Measurements from ENCODE around the gene SLC9A3. TPM values are rescaled to one million over a fixed set of nuclear protein-coding genes. Genes with fewer than 3 reads are reported as not detected.

SLC9A3 gene
- total RNA-seq, 1 experiment from 2014 or later = 1.9 TPM

DNA sequence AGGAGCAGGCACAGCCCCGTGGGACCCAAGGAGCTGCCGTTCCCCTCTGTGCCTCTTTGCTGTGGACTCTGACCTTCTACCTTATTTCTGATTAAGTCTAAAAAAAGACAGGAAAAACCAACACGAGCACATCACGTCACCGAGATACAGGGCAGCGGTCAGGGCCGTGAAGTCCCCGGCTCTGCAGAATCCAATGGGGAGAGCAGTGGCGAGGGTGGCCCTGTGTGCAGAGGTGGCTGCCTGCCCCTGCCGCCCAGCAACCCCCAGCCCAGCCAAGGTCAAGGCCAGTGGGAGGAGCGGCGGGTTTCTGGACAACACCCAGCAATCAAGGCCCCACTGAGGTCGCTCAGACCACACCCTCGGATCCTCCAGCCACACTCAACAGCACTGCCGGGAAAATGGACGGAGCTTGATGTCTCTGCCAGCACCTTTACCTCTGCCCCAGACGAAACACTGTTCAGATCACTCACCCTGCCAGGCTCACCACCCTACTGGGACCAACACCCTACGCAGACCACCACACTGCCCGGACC lies 32.7 kb upstream of the SLC9A3 start:
- BruUV-seq (replicated peaks) = no TSS peak

DNA sequence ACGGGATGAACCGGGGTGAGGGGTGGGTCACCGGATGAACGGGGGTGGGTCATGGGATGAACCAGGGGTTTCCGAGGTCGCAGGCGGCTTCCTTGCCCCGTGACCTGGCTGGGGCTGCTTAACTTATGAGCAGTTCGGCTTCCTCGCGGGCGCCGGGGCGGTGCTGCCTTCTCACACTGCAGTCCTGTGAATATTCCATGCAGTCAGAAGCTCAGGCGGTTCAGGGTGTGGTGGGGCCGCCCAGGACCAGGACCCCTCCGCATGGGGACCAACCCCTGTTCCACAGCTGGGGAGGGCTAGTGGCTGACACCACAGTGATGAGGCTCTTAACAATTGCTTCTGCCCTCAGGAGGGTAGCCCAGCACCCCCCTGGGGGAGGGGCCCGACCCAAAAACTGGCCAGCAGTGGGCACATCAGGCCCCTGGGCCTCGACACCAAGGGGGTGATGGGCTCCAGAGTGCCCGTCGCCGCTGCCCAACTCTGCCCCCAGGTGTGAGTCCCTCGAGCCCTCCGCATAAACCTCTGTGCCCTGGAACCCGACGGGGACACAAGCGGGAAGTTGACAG lies 30.9 kb upstream of the SLC9A3 start:
- Histone ChIP-seq H3K27ac (ENCODE audit: low read depth, low read length, poor library complexity, severe bottlenecking) (no peak overlapping the region), H3K4me1 (ENCODE audit: insufficient read depth, low read length, poor library complexity, severe bottlenecking) (no peaks in the 10 kb centered on the region), H3K9me3 (ENCODE audit: low read depth, low read length, poor library complexity, severe bottlenecking) (no peaks in the 10 kb centered on the region), H3K36me3 (ENCODE audit: insufficient read depth, low read length, poor library complexity, severe bottlenecking) (no peaks in the 10 kb centered on the region), H3K4me3 (ENCODE audit: low read depth, low read length, poor library complexity, severe bottlenecking) (no peak overlapping the region), H3K27me3 (replicated peaks; ENCODE audit: insufficient read depth, low read depth, low read length, poor library complexity) (peaks cover 24% of the 10 kb centered on the region)
- BruUV-seq (replicated peaks) = no TSS peak
- no peak for TF ChIP-seq EZH2 (IDR thresholded peaks at IDR 0.05; ENCODE audit: borderline replicate concordance, low read depth, low read length, poor library complexity, severe bottlenecking)
- TF ChIP-seq, protein P1, sequence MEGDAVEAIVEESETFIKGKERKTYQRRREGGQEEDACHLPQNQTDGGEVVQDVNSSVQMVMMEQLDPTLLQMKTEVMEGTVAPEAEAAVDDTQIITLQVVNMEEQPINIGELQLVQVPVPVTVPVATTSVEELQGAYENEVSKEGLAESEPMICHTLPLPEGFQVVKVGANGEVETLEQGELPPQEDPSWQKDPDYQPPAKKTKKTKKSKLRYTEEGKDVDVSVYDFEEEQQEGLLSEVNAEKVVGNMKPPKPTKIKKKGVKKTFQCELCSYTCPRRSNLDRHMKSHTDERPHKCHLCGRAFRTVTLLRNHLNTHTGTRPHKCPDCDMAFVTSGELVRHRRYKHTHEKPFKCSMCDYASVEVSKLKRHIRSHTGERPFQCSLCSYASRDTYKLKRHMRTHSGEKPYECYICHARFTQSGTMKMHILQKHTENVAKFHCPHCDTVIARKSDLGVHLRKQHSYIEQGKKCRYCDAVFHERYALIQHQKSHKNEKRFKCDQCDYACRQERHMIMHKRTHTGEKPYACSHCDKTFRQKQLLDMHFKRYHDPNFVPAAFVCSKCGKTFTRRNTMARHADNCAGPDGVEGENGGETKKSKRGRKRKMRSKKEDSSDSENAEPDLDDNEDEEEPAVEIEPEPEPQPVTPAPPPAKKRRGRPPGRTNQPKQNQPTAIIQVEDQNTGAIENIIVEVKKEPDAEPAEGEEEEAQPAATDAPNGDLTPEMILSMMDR (conservative IDR thresholded peaks at IDR 0.05; ENCODE audit: low read depth, low read length) = no peak
- no peak for DNase-seq (ENCODE audit: low spot score)
- ChIA-PET POLR2A (ENCODE audit: low non-redundant PET) (no interaction called here), CTCF (no interaction called here)
- intact Hi-C loops (cut with micrococcal nuclease; ENCODE audit: unreplicated experiment) = no loop called here

More for the DNA sequence above, 32.7 kb upstream of the SLC9A3 start:
- no peak overlapping the region for H3K4me3 ChIP-seq (ENCODE audit: low read depth, low read length, poor library complexity, severe bottlenecking)
- H3K9me3 ChIP-seq (ENCODE audit: low read depth, low read length, poor library complexity, severe bottlenecking) = no peaks in the 10 kb centered on the region
- intact Hi-C loops (cut with micrococcal nuclease; ENCODE audit: unreplicated experiment) = no loop called here
- POLR2A ChIA-PET (ENCODE audit: low non-redundant PET) = no interaction called here
- CTCF ChIA-PET = no interaction called here
- TF ChIP-seq, protein P1 (conservative IDR thresholded peaks at IDR 0.05; ENCODE audit: low read depth, low read length) = no peak
- no peak for TF ChIP-seq EZH2 (IDR thresholded peaks at IDR 0.05; ENCODE audit: borderline replicate concordance, low read depth, low read length, poor library complexity, severe bottlenecking)
- H3K27ac ChIP-seq (ENCODE audit: low read depth, low read length, poor library complexity, severe bottlenecking) = no peak overlapping the region
- no peak for DNase-seq (ENCODE audit: low spot score)
- peaks cover 21% of the 10 kb centered on the region for H3K27me3 ChIP-seq (replicated peaks; ENCODE audit: insufficient read depth, low read depth, low read length, poor library complexity)
- no peaks in the 10 kb centered on the region for H3K4me1 ChIP-seq (ENCODE audit: insufficient read depth, low read length, poor library complexity, severe bottlenecking)
- H3K36me3 ChIP-seq (ENCODE audit: insufficient read depth, low read length, poor library complexity, severe bottlenecking) = no peaks in the 10 kb centered on the region

DNA sequence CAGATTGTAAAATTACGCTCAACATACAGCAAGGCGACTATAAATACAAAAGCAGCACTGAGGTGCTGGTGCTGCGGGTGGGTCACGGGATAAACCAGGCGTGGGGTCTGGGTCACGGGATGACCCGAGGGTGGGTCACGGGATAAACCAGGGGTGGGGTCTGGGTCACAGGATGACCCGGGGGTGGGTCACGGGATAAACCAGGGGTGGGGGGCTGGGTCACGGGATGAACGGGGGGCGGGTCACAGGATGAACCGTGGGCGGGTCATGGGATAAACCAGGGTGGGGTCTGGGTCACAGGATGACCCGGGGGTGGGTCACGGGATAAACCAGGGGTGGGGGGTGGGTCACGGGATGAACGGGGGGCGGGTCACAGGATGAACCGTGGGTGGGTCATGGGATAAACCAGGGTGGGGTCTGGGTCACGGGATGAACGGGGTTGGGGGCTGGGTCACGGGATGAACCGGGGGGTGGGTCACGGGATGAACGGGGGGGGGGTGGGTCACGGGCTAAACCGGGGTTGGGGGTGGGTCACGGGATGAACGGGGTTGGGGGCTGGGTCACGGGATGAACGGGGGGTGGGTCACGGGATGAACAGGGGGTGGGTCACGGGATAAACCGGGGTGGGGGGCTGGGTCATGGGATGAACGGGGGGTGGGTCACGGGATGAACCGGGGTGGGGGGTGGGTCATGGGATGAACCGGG lies 30.2 kb upstream of the SLC9A3 start:
- TF ChIP-seq, protein P1 (conservative IDR thresholded peaks at IDR 0.05; ENCODE audit: low read depth, low read length) = no peak
- TF ChIP-seq EZH2 (IDR thresholded peaks at IDR 0.05; ENCODE audit: borderline replicate concordance, low read depth, low read length, poor library complexity, severe bottlenecking) = no peak
- no peak for DNase-seq (ENCODE audit: low spot score)
- ChIA-PET POLR2A (ENCODE audit: low non-redundant PET) (no interaction called here), CTCF (no interaction called here)
- no peaks in the 10 kb centered on the region for H3K4me1 ChIP-seq (ENCODE audit: insufficient read depth, low read length, poor library complexity, severe bottlenecking)
- no peaks in the 10 kb centered on the region for H3K9me3 ChIP-seq (ENCODE audit: low read depth, low read length, poor library complexity, severe bottlenecking)
- no peak overlapping the region for H3K27ac ChIP-seq (ENCODE audit: low read depth, low read length, poor library complexity, severe bottlenecking)
- no TSS peak for BruUV-seq (replicated peaks)
- H3K27me3 ChIP-seq (replicated peaks; ENCODE audit: insufficient read depth, low read depth, low read length, poor library complexity) = peaks cover 27% of the 10 kb centered on the region
- no peak overlapping the region for H3K4me3 ChIP-seq (ENCODE audit: low read depth, low read length, poor library complexity, severe bottlenecking)
- intact Hi-C loops (cut with micrococcal nuclease; ENCODE audit: unreplicated experiment) = no loop called here
- H3K36me3 ChIP-seq (ENCODE audit: insufficient read depth, low read length, poor library complexity, severe bottlenecking) = no peaks in the 10 kb centered on the region

Data from A673 (cell line).